Endothelial cell of umbilical vein (primary cell): Measurements from ENCODE around the gene MT1B. TPM values are rescaled to one million over a fixed set of nuclear protein-coding genes. Genes with fewer than 3 reads are reported as not detected.

ENCODE experiments used
- BruUV-seq: library from RNA; stranded (reverse); fragments of 400-500 nt; replicated peaks from 2 replicates; lab custom pipeline; 2021; lab: Mats Ljungman, UMichigan
- CTCF ChIA-PET: fragments of 300-600, 350-600 bp; sonication (Branson Sonifier 250); formaldehyde crosslinking; loops from one replicate; lab custom pipeline; 2021; ENCODE audit warnings: antibody characterized with exemption, inconsistent platforms; lab: Charles Lee
- POLR2A ChIA-PET: fragments of 300-600, 350-600 bp; sonication (Branson Sonifier 250); formaldehyde crosslinking; loops from one replicate; lab custom pipeline; 2021; ENCODE audit warnings: antibody characterized with exemption, inconsistent platforms; lab: Charles Lee
- DNase-seq: peaks from one replicate; pipeline ENCODE4 v3.0.0-alpha.2; 2011; ENCODE audit warnings: low read depth, low spot score
- FAIRE-seq: peaks from 2 replicates; lab custom pipeline; 2011; peaks lifted over from hg19 to GRCh38; lab: Jason Lieb, UNC
- H2AFZ ChIP-seq: 2 replicates; pipeline ENCODE4 v1.6.0; 2012; ENCODE audit warnings: low read depth, low read length, control low read depth, inconsistent platforms
- H3K27ac ChIP-seq: 2 replicates; pipeline ENCODE4 v1.5.1; 2011; ENCODE audit warnings: low read depth, mild to moderate bottlenecking, control low read depth, low read length, moderate library complexity; ENCODE audit not compliant: insufficient read depth
- H3K27me3 ChIP-seq, 2 experiments: 2 replicates each; pipeline versions ENCODE4 v1.6.0 to v1.6.1; 2011; ENCODE audit warnings: low read length in 2 of 2, mixed read lengths in 1 of 2; ENCODE audit not compliant: control insufficient read depth in 2 of 2, insufficient read depth in 2 of 2
- H3K36me3 ChIP-seq, 2 experiments: 2 replicates in 1 of 2; 3 replicates in 1 of 2; pipeline ENCODE4 v1.5.1; 2011; ENCODE audit warnings: low read length in 2 of 2, mild to moderate bottlenecking in 1 of 2, moderate library complexity in 1 of 2; ENCODE audit not compliant: control insufficient read depth in 2 of 2, insufficient read depth in 2 of 2; ENCODE audit errors: extremely low read depth in 1 of 2
- H3K4me1 ChIP-seq: 3 replicates; pipeline ENCODE4 v1.5.1; 2011; ENCODE audit warnings: mild to moderate bottlenecking, low read length; ENCODE audit not compliant: control insufficient read depth, insufficient read depth; ENCODE audit errors: extremely low read depth
- H3K4me2 ChIP-seq: 2 replicates; pipeline ENCODE4 v1.6.1; 2011; ENCODE audit warnings: low read length, control low read depth, mixed read lengths; ENCODE audit not compliant: insufficient read depth
- H3K4me3 ChIP-seq, 3 experiments: fragments of 200-600 bp in 1 of 3; sonication (generic), shearing (Covaris generic) in 1 of 3; replicated peaks in 1 of 3; 2 replicates each; pipeline ENCODE4 v1.5.1; 2011 to 2016; ENCODE audit warnings: control low read depth in 3 of 3, low read length in 3 of 3, mild to moderate bottlenecking in 2 of 3, inconsistent platforms in 1 of 3, low read depth in 1 of 3, moderate library complexity in 1 of 3; ENCODE audit not compliant: insufficient read depth in 1 of 3
- H3K79me2 ChIP-seq: 2 replicates; pipeline ENCODE4 v1.6.0; 2012; ENCODE audit warnings: low read length, inconsistent platforms; ENCODE audit not compliant: control insufficient read depth, insufficient read depth
- H3K9ac ChIP-seq: replicated peaks from 2 replicates; pipeline ENCODE3; 2011; ENCODE audit warnings: low read length, control low read depth; ENCODE audit not compliant: insufficient read depth; ENCODE audit errors: extremely low read depth
- H3K9me1 ChIP-seq: replicated peaks from 3 replicates; pipeline ENCODE4 v1.6.0; 2011; ENCODE audit warnings: mild to moderate bottlenecking, low read length; ENCODE audit not compliant: control insufficient read depth, insufficient read depth; ENCODE audit errors: extremely low read depth
- H3K9me3 ChIP-seq: replicated peaks from 2 replicates; pipeline ENCODE4 v1.5.1; 2012; ENCODE audit warnings: low read length, inconsistent platforms; ENCODE audit not compliant: control insufficient read depth, insufficient read depth
- H4K20me1 ChIP-seq: replicated peaks from 2 replicates; pipeline ENCODE3; 2011; ENCODE audit warnings: mild to moderate bottlenecking, low read length; ENCODE audit not compliant: control insufficient read depth, insufficient read depth; ENCODE audit errors: extremely low read depth
- CTCF ChIP-seq, 2 donors: IDR thresholded peaks; 1 replicate in 1 of 2; 2 replicates in 1 of 2; pipeline ENCODE4 v1.5.1; 2011; ENCODE audit warnings: low read length in 2 of 2, mild to moderate bottlenecking in 2 of 2, moderate library complexity in 2 of 2, control low read depth in 1 of 2, inconsistent platforms in 1 of 2, low read depth in 1 of 2; ENCODE audit not compliant: insufficient read depth in 1 of 2; ENCODE audit errors: extremely low read depth in 1 of 2
- EZH2 ChIP-seq: IDR thresholded peaks from 2 replicates; pipeline ENCODE4 v1.6.1; 2012; ENCODE audit warnings: borderline replicate concordance, low read depth, mild to moderate bottlenecking, moderate library complexity, low read length, inconsistent platforms; ENCODE audit not compliant: severe bottlenecking
- FOS ChIP-seq: IDR thresholded peaks from 2 replicates; pipeline ENCODE4 v1.6.1; 2011; ENCODE audit warnings: mild to moderate bottlenecking, low read length, moderate library complexity, borderline replicate concordance; ENCODE audit not compliant: insufficient read depth
- GATA2 ChIP-seq: IDR thresholded peaks from 2 replicates; pipeline ENCODE4 v1.7.0; 2011; ENCODE audit warnings: low read depth, mild to moderate bottlenecking, moderate library complexity, mixed read lengths, low read length; ENCODE audit not compliant: insufficient read length, insufficient read depth
- JUN ChIP-seq: IDR thresholded peaks from 2 replicates; pipeline ENCODE4 v1.6.1; 2011; ENCODE audit warnings: borderline replicate concordance, low read depth; ENCODE audit not compliant: insufficient read length, insufficient read depth
- MAX ChIP-seq: IDR thresholded peaks from 2 replicates; pipeline ENCODE4 v1.6.1; 2011; ENCODE audit not compliant: insufficient read depth, insufficient read length
- MYC ChIP-seq: IDR thresholded peaks from one replicate; pipeline ENCODE4 v1.6.1; 2011; ENCODE audit warnings: mild to moderate bottlenecking, low read depth, low read length
- POLR2A ChIP-seq: IDR thresholded peaks from 2 replicates; pipeline ENCODE4 v1.6.1; 2012; ENCODE audit warnings: low read depth, mild to moderate bottlenecking, control low read depth, low read length
- POLR2AphosphoS5 ChIP-seq: IDR thresholded peaks from 2 replicates; pipeline ENCODE4 v1.6.1; 2012; ENCODE audit warnings: low read depth, mild to moderate bottlenecking, control low read depth, low read length, moderate library complexity; ENCODE audit not compliant: insufficient read depth
- dilution Hi-C: fragments of 300-500 bp; cut with MboI; formaldehyde crosslinking; loops from one replicate; pipeline ENCODE4 v1.15.0; 2019; ENCODE audit warnings: low sequenced_read_pairs; ENCODE audit not compliant: extremely low pct_ligation_motif_present
- intact Hi-C: fragments of 100-400 bp; cut with micrococcal nuclease; formaldehyde crosslinking; loops from one replicate; pipeline ENCODE4 v1.10.0; 2022
- polyA plus RNA-seq, 4 experiments: library from polyadenylated mRNA; depleted of rRNA in 3 of 4; stranded (reverse) in 3 of 4; unstranded in 1 of 4; fragments of >200 nt; gene quantifications; 2 replicates each; pipeline versions ENCODE4 v1.2.1 to v1.2.3, GENCODE V29; 2011 to 2012; ENCODE audit warnings: missing spikeins in 1 of 4
- total RNA-seq: library from RNA; stranded (reverse); gene quantifications from 2 replicates; pipeline ENCODE4 v1.2.3, GENCODE V29; 2021

The MT1B gene
- total and polyA plus RNA-seq, 2 donors (not counting 3 experiments of a cell fraction or from before 2014, with no cell fraction given): not detected

GRCh38 chr16:56637814-56638750 lies 13.6 kb upstream of the MT1B start, which contains the start of gene MT1A:
TSS of gene MT1A (plus strand) at chr16:56638666. CDS start at chr16:56638739, 73 bp downstream.
- Histone ChIP-seq H3K4me1 (peaks cover 14% of the 10 kb centered on the region), H3K9me1 (no peaks in the 10 kb centered on the region), H3K27ac (no peak within 1 kb of the TSS), H3K9ac (no peak within 1 kb of the TSS), H3K4me2 (peak within 1 kb of the TSS; percentile 70), H3K27me3 (peaks cover 34 to 44% of the 10 kb centered on the region in 2 experiments), H3K4me3 (peak within 1 kb of the TSS in 2 of 3 experiments; percentile 38 to 48), H3K36me3 (no peaks in the 10 kb centered on the region), H3K79me2 (no peaks in the 10 kb centered on the region), H4K20me1 (no peaks in the 10 kb centered on the region), H3K9me3 (no peaks in the 10 kb centered on the region), H2AFZ (peak within 1 kb of the TSS; percentile 84)
- no TSS peak for BruUV-seq
- peak; percentile 85 for FAIRE-seq
- DNase-seq: peak; percentile 28
- intact Hi-C loops (loop anchor here (2.0 kb wide), 1 partner anchor 45 kb away; the partner anchor contains the start of gene MT1X), dilution Hi-C loops (no loop called here)
- ChIA-PET CTCF (interaction anchor here (1.0 to 1.3 kb wide), 5 partner anchors 15 to 63 kb away, joined by 3 to 5 read pairs (median 4); partner anchors contain the start of gene MT2A), POLR2A (interaction anchor here (1.1 kb wide), 1 partner anchor 12 kb away, joined by 4 read pairs; the partner anchor contains the start of gene MT1E)
- peak; percentile 53 for TF ChIP-seq POLR2A
- peak; percentile 61 for TF ChIP-seq EZH2
- TF ChIP-seq FOS: no peak

- Histone ChIP-seq H3K79me2 (no peaks in the 10 kb centered on the region), H2AFZ (no peak overlapping the region), H4K20me1 (no peaks in the 10 kb centered on the region), H3K4me2 (no peak overlapping the region), H3K9me1 (no peaks in the 10 kb centered on the region), H3K9me3 (no peaks in the 10 kb centered on the region), H3K4me1 (peaks cover 18% of the 10 kb centered on the region), H3K4me3 (no peak overlapping the region), H3K36me3 (no peaks in the 10 kb centered on the region), H3K27me3 (peaks cover 36 to 50% of the 10 kb centered on the region in 2 experiments), H3K27ac (no peak overlapping the region), H3K9ac (no peak overlapping the region)
- CTCF ChIA-PET: interaction anchor here (1.0 to 1.7 kb wide), 4 partner anchors 16 to 62 kb away, joined by 3 to 6 read pairs (median 4); partner anchors contain the start of gene MT2A
- DNase-seq: no peak
- no peak for FAIRE-seq
- dilution Hi-C loops: no loop called here
- TF ChIP-seq MAX (no peak), JUN (no peak), POLR2A (no peak), CTCF (IDR thresholded peaks at IDR 0.05; ENCODE audit: extremely low read depth in 1 of 2, insufficient read depth in 1 of 2, low read depth in 1 of 2, low read length in 2 of 2) (no peak), EZH2 (no peak), FOS (no peak), MYC (no peak), GATA2 (no peak), POLR2AphosphoS5 (no peak)
- intact Hi-C loops: loop anchor here (2.0 kb wide), 1 partner anchor 44 kb away; the partner anchor contains the start of gene MT1X
- BruUV-seq: no TSS peak
- POLR2A ChIA-PET: no interaction called here
These were observed 12.6 kb upstream of the MT1B start for GRCh38 chr16:56639045-56639444.
